GM23338 (cell line): Measurements from ENCODE around the gene GRM3. TPM values are rescaled to one million over a fixed set of nuclear protein-coding genes. Genes with fewer than 3 reads are reported as not detected.

Experiments used
- ATAC-seq: fragments of 200-7000 bp; cut with Tn5 transposase; 3 replicates; pipeline ENCODE4 v1.9.1; 2020
- DNase-seq: peaks from one replicate; pipeline ENCODE4 v3.0.0-alpha.2; 2015; ENCODE audit warnings: low spot score
- H2AFZ ChIP-seq: fragments of 200-600 bp; sonication (generic); 2 replicates; pipeline ENCODE4 v1.8.0; 2016; ENCODE audit warnings: antibody characterized with exemption, mild to moderate bottlenecking, moderate library complexity
- H3F3A ChIP-seq: fragments of 200-600 bp; sonication (generic); replicated peaks from 2 replicates; pipeline ENCODE4 v1.8.0; 2017; ENCODE audit warnings: antibody characterized with exemption, mixed run types, low read depth
- H3K27ac ChIP-seq: fragments of 200-600 bp; sonication (generic); 2 replicates; pipeline ENCODE4 v1.6.1; 2016; ENCODE audit warnings: low read depth
- H3K27me3 ChIP-seq: fragments of 200-600 bp; sonication (generic); 2 replicates; pipeline ENCODE4 v1.8.0; 2016; ENCODE audit warnings: mild to moderate bottlenecking, mixed run types, moderate library complexity; ENCODE audit not compliant: insufficient read depth
- H3K36me3 ChIP-seq: fragments of 200-600 bp; sonication (generic); 2 replicates; pipeline ENCODE4 v1.8.0; 2016; ENCODE audit warnings: mild to moderate bottlenecking; ENCODE audit not compliant: insufficient read depth
- H3K4me1 ChIP-seq: fragments of 200-600 bp; sonication (generic); 2 replicates; pipeline ENCODE4 v1.8.0; 2016; ENCODE audit warnings: mild to moderate bottlenecking, moderate library complexity; ENCODE audit not compliant: insufficient read depth
- H3K4me2 ChIP-seq: fragments of 200-600 bp; sonication (generic); 2 replicates; pipeline ENCODE4 v1.7.1; 2017; ENCODE audit warnings: mixed run types
- H3K4me3 ChIP-seq: fragments of 200-600 bp; sonication (generic); 2 replicates; pipeline ENCODE4 v1.6.1; 2016; ENCODE audit warnings: mixed run types
- H3K79me2 ChIP-seq: fragments of 200-600 bp; sonication (generic); replicated peaks from 2 replicates; pipeline ENCODE4 v1.8.0; 2017; ENCODE audit warnings: mild to moderate bottlenecking; ENCODE audit not compliant: insufficient read depth
- H3K9me2 ChIP-seq: fragments of 200-600 bp; sonication (generic); 2 replicates; pipeline ENCODE4 v1.8.0; 2017; ENCODE audit not compliant: insufficient read depth
- H4K20me1 ChIP-seq: fragments of 200-600 bp; sonication (generic); replicated peaks from 2 replicates; pipeline ENCODE4 v1.8.0; 2017; ENCODE audit warnings: mild to moderate bottlenecking; ENCODE audit not compliant: insufficient read depth
- H3K27ac Mint-ChIP-seq: 2 replicates; pipeline ENCODE4 v1.8.0; 2020; ENCODE audit warnings: inconsistent platforms, mild to moderate bottlenecking, moderate library complexity, mixed read lengths
- H3K27me3 Mint-ChIP-seq: 3 replicates; pipeline ENCODE4 v1.8.0; 2022; ENCODE audit warnings: low read depth, mild to moderate bottlenecking, moderate library complexity, mixed read lengths, inconsistent platforms; ENCODE audit not compliant: insufficient read depth, poor library complexity
- H3K36me3 Mint-ChIP-seq: 3 replicates; pipeline ENCODE4 v1.8.0; 2021; ENCODE audit warnings: low read depth, mild to moderate bottlenecking, inconsistent platforms, moderate library complexity, mixed read lengths
- H3K4me1 Mint-ChIP-seq: 3 replicates; pipeline ENCODE4 v1.8.0; 2020; ENCODE audit warnings: mild to moderate bottlenecking, inconsistent platforms, mixed read lengths
- H3K4me3 Mint-ChIP-seq: 3 replicates; pipeline ENCODE4 v1.8.0; 2021; ENCODE audit warnings: moderate library complexity, mild to moderate bottlenecking, inconsistent platforms, mixed read lengths
- H3K9me3 Mint-ChIP-seq: 3 replicates; pipeline ENCODE4 v1.8.0; 2020; ENCODE audit warnings: moderate library complexity, mild to moderate bottlenecking, inconsistent platforms, mixed read lengths
- EZH2 ChIP-seq: fragments of 200-600 bp; sonication (generic); IDR thresholded peaks from one replicate; pipeline ENCODE4 v1.8.0; 2017; ENCODE audit warnings: antibody characterized with exemption, mild to moderate bottlenecking, low read depth; ENCODE audit not compliant: unreplicated experiment
- EZH2phosphoT487 ChIP-seq: fragments of 200-600 bp; sonication (generic); IDR thresholded peaks from one replicate; pipeline ENCODE4 v1.8.1; 2018; ENCODE audit warnings: antibody characterized with exemption; ENCODE audit not compliant: unreplicated experiment
- NANOG ChIP-seq: IDR thresholded peaks from 2 replicates; pipeline ENCODE4 v1.6.1; 2016; ENCODE audit warnings: antibody characterized with exemption, borderline replicate concordance
- POLR2AphosphoS5 ChIP-seq: IDR thresholded peaks from 2 replicates; pipeline ENCODE4 v1.6.1; 2016; ENCODE audit warnings: antibody characterized with exemption, low read depth
- STAT1 ChIP-seq: IDR thresholded peaks from one replicate; pipeline ENCODE4 v1.6.1; 2016; ENCODE audit warnings: antibody characterized with exemption; ENCODE audit not compliant: unreplicated experiment
- ZNF114 ChIP-seq: fragments of 250-450 bp; sonication (Bioruptor Pico); IDR thresholded peaks from 2 replicates; pipeline ENCODE4 v1.5.0; 2020; ENCODE audit warnings: mild to moderate bottlenecking, moderate library complexity
- ZNF331 ChIP-seq: fragments of 250-450 bp; sonication (Bioruptor Pico); IDR thresholded peaks from 2 replicates; pipeline ENCODE4 v1.5.0; 2020; ENCODE audit warnings: low read depth, mild to moderate bottlenecking, moderate library complexity
- polyA plus RNA-seq: library from polyadenylated mRNA; unstranded; fragments of >200 nt; fragmentation: Nextera tagmentation; extraction: Ambion mirVana; gene quantifications from 2 replicates; pipeline ENCODE4 v1.2.1, GENCODE V29; 2016
- total RNA-seq: library from RNA; depleted of rRNA; stranded (reverse); fragments of >200 nt; shearing (Covaris generic); gene quantifications from 2 replicates; pipeline ENCODE4 v1.2.3, GENCODE V29; 2014
- TF ChIP-seq, protein P1 (sequence below): fragments of 250-450 bp; sonication (Bioruptor Pico); IDR thresholded peaks from 2 replicates; pipeline ENCODE4 v1.5.0; 2020; ENCODE audit warnings: mild to moderate bottlenecking, moderate library complexity
- TF ChIP-seq, protein P2 (sequence below), 2 experiments: fragments of 200-600 bp in 1 of 2; sonication (generic) in 1 of 2; conservative IDR thresholded peaks; 2 replicates each; pipeline versions ENCODE4 v1.5.1 to v1.6.1; 2016 to 2017; ENCODE audit warnings: antibody characterized with exemption in 2 of 2, low read depth in 2 of 2, mild to moderate bottlenecking in 2 of 2, moderate library complexity in 1 of 2

The GRM3 gene
- total and polyA plus RNA-seq, 2 experiments from 2014 or later: 0.79 to 1.9 TPM

DNA sequence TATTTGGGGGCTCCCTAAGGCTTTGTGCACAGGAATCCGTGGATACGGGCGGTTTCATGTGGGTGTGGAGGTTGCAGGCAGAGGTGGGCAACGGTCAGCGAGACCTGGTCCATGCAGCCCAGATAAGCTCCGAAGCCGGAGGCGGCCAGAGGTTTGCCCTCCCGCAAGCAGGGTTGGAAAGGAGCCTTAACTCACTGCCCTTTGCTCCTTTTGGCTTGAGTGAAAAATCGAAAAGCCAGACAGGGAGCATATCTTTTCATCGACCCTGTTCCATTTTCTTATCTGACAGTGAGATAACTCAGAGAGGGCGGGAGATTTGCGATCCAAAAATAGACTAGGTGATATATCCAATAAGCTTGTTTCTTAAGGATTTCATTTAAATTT lies 1.5 kb downstream of the GRM3 start (continued):
- TF ChIP-seq, protein P1, sequence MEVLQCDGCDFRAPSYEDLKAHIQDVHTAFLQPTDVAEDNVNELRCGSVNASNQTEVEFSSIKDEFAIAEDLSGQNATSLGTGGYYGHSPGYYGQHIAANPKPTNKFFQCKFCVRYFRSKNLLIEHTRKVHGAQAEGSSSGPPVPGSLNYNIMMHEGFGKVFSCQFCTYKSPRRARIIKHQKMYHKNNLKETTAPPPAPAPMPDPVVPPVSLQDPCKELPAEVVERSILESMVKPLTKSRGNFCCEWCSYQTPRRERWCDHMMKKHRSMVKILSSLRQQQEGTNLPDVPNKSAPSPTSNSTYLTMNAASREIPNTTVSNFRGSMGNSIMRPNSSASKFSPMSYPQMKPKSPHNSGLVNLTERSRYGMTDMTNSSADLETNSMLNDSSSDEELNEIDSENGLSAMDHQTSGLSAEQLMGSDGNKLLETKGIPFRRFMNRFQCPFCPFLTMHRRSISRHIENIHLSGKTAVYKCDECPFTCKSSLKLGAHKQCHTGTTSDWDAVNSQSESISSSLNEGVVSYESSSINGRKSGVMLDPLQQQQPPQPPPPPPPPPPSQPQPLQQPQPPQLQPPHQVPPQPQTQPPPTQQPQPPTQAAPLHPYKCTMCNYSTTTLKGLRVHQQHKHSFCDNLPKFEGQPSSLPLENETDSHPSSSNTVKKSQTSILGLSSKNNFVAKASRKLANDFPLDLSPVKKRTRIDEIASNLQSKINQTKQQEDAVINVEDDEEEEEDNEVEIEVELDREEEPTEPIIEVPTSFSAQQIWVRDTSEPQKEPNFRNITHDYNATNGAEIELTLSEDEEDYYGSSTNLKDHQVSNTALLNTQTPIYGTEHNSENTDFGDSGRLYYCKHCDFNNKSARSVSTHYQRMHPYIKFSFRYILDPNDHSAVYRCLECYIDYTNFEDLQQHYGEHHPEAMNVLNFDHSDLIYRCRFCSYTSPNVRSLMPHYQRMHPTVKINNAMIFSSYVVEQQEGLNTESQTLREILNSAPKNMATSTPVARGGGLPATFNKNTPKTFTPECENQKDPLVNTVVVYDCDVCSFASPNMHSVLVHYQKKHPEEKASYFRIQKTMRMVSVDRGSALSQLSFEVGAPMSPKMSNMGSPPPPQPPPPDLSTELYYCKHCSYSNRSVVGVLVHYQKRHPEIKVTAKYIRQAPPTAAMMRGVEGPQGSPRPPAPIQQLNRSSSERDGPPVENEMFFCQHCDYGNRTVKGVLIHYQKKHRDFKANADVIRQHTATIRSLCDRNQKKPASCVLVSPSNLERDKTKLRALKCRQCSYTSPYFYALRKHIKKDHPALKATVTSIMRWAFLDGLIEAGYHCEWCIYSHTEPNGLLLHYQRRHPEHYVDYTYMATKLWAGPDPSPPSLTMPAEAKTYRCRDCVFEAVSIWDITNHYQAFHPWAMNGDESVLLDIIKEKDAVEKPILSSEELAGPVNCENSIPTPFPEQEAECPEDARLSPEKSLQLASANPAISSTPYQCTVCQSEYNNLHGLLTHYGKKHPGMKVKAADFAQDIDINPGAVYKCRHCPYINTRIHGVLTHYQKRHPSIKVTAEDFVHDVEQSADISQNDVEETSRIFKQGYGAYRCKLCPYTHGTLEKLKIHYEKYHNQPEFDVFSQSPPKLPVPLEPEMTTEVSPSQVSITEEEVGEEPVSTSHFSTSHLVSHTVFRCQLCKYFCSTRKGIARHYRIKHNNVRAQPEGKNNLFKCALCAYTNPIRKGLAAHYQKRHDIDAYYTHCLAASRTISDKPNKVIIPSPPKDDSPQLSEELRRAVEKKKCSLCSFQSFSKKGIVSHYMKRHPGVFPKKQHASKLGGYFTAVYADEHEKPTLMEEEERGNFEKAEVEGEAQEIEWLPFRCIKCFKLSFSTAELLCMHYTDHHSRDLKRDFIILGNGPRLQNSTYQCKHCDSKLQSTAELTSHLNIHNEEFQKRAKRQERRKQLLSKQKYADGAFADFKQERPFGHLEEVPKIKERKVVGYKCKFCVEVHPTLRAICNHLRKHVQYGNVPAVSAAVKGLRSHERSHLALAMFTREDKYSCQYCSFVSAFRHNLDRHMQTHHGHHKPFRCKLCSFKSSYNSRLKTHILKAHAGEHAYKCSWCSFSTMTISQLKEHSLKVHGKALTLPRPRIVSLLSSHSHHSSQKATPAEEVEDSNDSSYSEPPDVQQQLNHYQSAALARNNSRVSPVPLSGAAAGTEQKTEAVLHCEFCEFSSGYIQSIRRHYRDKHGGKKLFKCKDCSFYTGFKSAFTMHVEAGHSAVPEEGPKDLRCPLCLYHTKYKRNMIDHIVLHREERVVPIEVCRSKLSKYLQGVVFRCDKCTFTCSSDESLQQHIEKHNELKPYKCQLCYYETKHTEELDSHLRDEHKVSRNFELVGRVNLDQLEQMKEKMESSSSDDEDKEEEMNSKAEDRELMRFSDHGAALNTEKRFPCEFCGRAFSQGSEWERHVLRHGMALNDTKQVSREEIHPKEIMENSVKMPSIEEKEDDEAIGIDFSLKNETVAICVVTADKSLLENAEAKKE: no peak
- TF ChIP-seq POLR2AphosphoS5 (no peak), EZH2phosphoT487 (no peak), NANOG (no peak), ZNF114 (no peak)
- TF ChIP-seq, protein P2, sequence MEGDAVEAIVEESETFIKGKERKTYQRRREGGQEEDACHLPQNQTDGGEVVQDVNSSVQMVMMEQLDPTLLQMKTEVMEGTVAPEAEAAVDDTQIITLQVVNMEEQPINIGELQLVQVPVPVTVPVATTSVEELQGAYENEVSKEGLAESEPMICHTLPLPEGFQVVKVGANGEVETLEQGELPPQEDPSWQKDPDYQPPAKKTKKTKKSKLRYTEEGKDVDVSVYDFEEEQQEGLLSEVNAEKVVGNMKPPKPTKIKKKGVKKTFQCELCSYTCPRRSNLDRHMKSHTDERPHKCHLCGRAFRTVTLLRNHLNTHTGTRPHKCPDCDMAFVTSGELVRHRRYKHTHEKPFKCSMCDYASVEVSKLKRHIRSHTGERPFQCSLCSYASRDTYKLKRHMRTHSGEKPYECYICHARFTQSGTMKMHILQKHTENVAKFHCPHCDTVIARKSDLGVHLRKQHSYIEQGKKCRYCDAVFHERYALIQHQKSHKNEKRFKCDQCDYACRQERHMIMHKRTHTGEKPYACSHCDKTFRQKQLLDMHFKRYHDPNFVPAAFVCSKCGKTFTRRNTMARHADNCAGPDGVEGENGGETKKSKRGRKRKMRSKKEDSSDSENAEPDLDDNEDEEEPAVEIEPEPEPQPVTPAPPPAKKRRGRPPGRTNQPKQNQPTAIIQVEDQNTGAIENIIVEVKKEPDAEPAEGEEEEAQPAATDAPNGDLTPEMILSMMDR (conservative IDR thresholded peaks at IDR 0.05; ENCODE audit: low read depth in 2 of 2): no peak

DNA sequence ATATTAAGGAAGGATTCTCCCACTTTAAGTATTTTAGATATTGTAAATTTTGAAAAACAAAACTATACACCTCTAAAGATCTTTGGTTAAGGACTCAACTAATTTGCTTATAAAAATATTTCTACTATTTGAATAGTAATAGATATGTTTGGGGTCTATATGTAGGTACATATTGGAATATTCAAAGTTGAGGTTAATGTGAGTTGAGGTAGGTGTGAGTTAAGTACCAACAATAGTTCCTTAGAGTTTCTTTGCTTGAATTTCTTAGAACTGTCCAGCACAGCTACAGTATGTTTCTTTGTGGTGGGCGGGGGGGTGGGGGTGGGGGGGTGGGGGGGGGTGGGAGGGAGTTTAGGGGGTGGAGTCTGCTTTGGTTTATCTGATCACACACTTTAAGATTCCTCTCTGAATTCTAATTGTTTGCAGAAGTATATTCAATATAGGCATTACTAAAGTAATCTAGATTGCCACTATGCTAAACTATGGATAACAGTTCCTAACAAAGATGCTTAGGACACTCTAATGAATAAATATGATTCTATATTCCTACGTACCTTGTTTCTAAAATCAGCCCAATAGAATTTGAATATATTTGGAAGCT lies 2.1 kb downstream of the GRM3 start:
- Histone ChIP-seq H3K4me1 (peaks cover 30% of the 10 kb centered on the region), H3F3A (no peaks in the 10 kb centered on the region), H3K27me3 (peaks cover 26% of the 10 kb centered on the region), H3K79me2 (no peaks in the 10 kb centered on the region), H4K20me1 (no peaks in the 10 kb centered on the region), H3K4me3 (peak overlapping the region; percentile 86), H3K36me3 (no peaks in the 10 kb centered on the region), H3K27ac (no peak overlapping the region), H3K9me2 (no peaks in the 10 kb centered on the region), H3K4me2 (peak overlapping the region; percentile 97), H2AFZ (no peak overlapping the region)
- ATAC-seq (no peak), DNase-seq (no peak)
- H3K9me3 Mint-ChIP-seq: no peaks in the 10 kb centered on the region
- H3K36me3 Mint-ChIP-seq: no peaks in the 10 kb centered on the region
- H3K4me3 Mint-ChIP-seq: peak overlapping the region; percentile 14; the same call in 1 of the 3 replicates
- H3K4me1 Mint-ChIP-seq: peaks cover 29% of the 10 kb centered on the region
- H3K27ac Mint-ChIP-seq: no peak overlapping the region
- H3K27me3 Mint-ChIP-seq: peaks cover 11% of the 10 kb centered on the region
- TF ChIP-seq EZH2phosphoT487 (no peak), ZNF331 (no peak), ZNF114 (no peak), STAT1 (no peak), EZH2 (no peak)
- TF ChIP-seq, protein P2 (conservative IDR thresholded peaks at IDR 0.05; ENCODE audit: low read depth in 2 of 2): no peak
